ENCODE results near the gene NTRK3. TPM values are rescaled to one million over a fixed set of nuclear protein-coding genes. Genes with fewer than 3 reads are reported as not detected.

NTRK3 gene
- polyA plus RNA-seq, 1 experiment = 0.21 TPM

DNA sequence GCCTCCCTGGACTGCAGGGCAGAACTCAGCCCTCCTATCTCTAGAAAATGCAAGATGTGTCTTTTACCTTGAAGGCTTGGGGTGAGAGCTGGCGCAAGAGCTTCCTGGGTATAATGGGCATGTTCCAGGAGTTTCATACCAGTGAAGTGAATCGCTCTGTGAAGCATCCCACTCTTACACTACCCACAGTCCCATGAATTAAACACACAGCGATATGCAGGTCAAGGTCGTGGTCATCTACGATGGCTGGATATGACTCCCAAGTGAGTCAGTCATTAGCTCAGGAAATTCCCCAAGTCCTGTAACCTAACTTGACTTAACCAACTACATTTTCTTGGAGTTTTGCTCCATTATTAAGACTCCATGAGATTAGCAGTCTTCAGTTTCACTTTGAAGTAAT lies 439.7 kb downstream of the NTRK3 start:
- H3K27ac ChIP-seq (ENCODE audit: low read depth, low read length) = peak overlapping the region; percentile 65
- POLR2A ChIA-PET = interaction anchor here (1.2 kb wide), 4 partner anchors 40 to 447 kb away, joined by 3 to 6 read pairs (median 4); no protein-coding TSS in a partner anchor

DNA sequence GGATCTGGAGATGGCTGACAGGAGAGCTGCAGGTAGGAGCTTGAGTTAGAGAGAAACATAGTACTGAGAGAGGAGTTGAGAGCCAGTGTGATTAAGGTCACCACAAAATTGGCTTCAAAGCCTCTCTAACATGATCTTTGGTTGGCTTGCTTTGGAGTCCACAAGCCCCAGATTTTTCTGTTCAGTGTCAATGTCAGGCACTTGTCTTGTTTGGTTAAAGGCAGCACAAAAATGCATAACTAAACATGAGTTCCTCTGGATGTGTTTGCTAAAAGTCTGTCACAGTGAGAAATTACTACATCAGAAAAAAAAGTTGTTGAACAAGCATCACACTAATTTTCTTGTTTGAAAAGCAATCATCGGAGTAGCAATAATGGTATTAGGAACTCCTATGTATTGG lies 440.5 kb downstream of the NTRK3 start:
- DNase-seq (ENCODE audit: low read depth, low spot score) = no peak
- ChIA-PET CTCF (no interaction called here), POLR2A (interaction anchor here (0.6 to 1.2 kb wide), 5 partner anchors 39 to 670 kb away, joined by 3 to 6 read pairs (median 4); no protein-coding TSS in a partner anchor)
- H3K27me3 ChIP-seq (ENCODE audit: control insufficient read depth, insufficient read depth, low read length) = no peaks in the 10 kb centered on the region
- no peak for TF ChIP-seq CTCF (IDR thresholded peaks at IDR 0.05; ENCODE audit: low read depth, low read length)
- H3K4me3 ChIP-seq (ENCODE audit: low read depth, low read length) = no peak overlapping the region
- peak overlapping the region; percentile 65 for H3K27ac ChIP-seq (ENCODE audit: low read depth, low read length)
- H3K9me3 ChIP-seq (ENCODE audit: control insufficient read depth, insufficient read depth, low read length) = no peaks in the 10 kb centered on the region

More for the DNA sequence above, 439.7 kb downstream of the NTRK3 start:
- Histone ChIP-seq H3K4me3 (ENCODE audit: low read depth, low read length) (no peak overlapping the region), H3K27me3 (ENCODE audit: control insufficient read depth, insufficient read depth, low read length) (no peaks in the 10 kb centered on the region), H3K9me3 (ENCODE audit: control insufficient read depth, insufficient read depth, low read length) (no peaks in the 10 kb centered on the region)
- no peak for TF ChIP-seq CTCF (IDR thresholded peaks at IDR 0.05; ENCODE audit: low read depth, low read length)
- DNase-seq (ENCODE audit: low read depth, low spot score) = peak; percentile 90
- CTCF ChIA-PET = interaction anchor here (1.4 kb wide), 1 partner anchor 144 kb away, joined by 3 read pairs; no protein-coding TSS in a partner anchor

Small RNA genes within 50 kb of the gene (small RNA-seq; reads per million reads assigned to genes)
- not detected for gene MED28P6 (ENCODE audit: insufficient read length, low read depth)

Other genes starting within 250 kb of the NTRK3 start
- 23.1 and 28.0 TPM in 2 replicates for gene MRPL46, start 210.6 kb upstream of the NTRK3 start, polyA plus RNA-seq (2011; rRNA removed)
- gene MRPS11, start 211.0 kb upstream of the NTRK3 start, polyA plus RNA-seq (2011; rRNA removed) = 55.6 and 65.0 TPM in 2 replicates

All from AG04450 (cell line).